ENCODE data around the gene PACS2. TPM values are rescaled to one million over a fixed set of nuclear protein-coding genes. Genes with fewer than 3 reads are reported as not detected.
A peak's percentile ranks its signal among the peaks of the same experiment; 100 is the strongest.

PACS2 gene
- total and polyA plus RNA-seq, 2 of the 8 experiments (the other 6 are each of a cell fraction or from before 2014, with no cell fraction given), result 38.0 to 62.8 TPM

- Histone ChIP-seq H3K23ac (ENCODE audit: insufficient read length) (no peak within 1 kb of the TSS), H3K36me3 (ENCODE audit: control insufficient read depth in 2 of 4, insufficient read depth in 4 of 4, low read length in 3 of 4) (no peaks in the 10 kb centered on the region; a peak in 3 of 8 replicates), H4K91ac (replicated peaks; ENCODE audit: insufficient read length, low read length) (peak within 1 kb of the TSS; percentile 84), H4K8ac (ENCODE audit: extremely low read depth, insufficient read depth, low read length) (peak within 1 kb of the TSS; percentile 80), H2BK20ac (ENCODE audit: low read length) (no peak within 1 kb of the TSS), H3K23me2 (ENCODE audit: low read depth, low read length) (peaks cover 10% of the 10 kb centered on the region), H3K18ac (ENCODE audit: extremely low read depth, low read length) (peak within 1 kb of the TSS; percentile 68), H2AFZ (ENCODE audit: low read length) (peak within 1 kb of the TSS; percentile 3; the same call in 1 of the 2 replicates), H3K14ac (ENCODE audit: insufficient read length) (no peak within 1 kb of the TSS), H3K56ac (replicated peaks; ENCODE audit: insufficient read length, low read depth, low read length) (peak within 1 kb of the TSS; percentile 87), H3K4me1 (replicated peaks in 1 of 4; ENCODE audit: control insufficient read depth in 3 of 4, insufficient read depth in 4 of 4, low read length in 3 of 4) (peaks cover 0 to 28% (median 23%) of the 10 kb centered on the region in 4 experiments; a peak in 5 of 7 replicates), H2BK120ac (replicated peaks; ENCODE audit: low read depth, low read length) (no peak within 1 kb of the TSS), H3K79me1 (ENCODE audit: low read depth, low read length) (peaks cover 21% of the 10 kb centered on the region), H3K4ac (replicated peaks; ENCODE audit: insufficient read length, low read depth, low read length) (peak within 1 kb of the TSS; percentile 97), H3K4me3 (ENCODE audit: extremely low read depth in 1 of 4, insufficient read depth in 2 of 4, low read depth in 3 of 4, low read length in 4 of 4) (peak within 1 kb of the TSS; percentile 62 to 88 (median 78)), H2BK12ac (ENCODE audit: low read depth, low read length) (peak within 1 kb of the TSS; percentile 39; the same call in 1 of the 2 replicates), H3K79me2 (ENCODE audit: control insufficient read depth in 1 of 2, insufficient read depth in 2 of 2, low read length in 2 of 2) (peaks cover 19 to 48% of the 10 kb centered on the region in 2 experiments; a peak in 3 of 4 replicates), H4K20me1 (replicated peaks in 1 of 2; ENCODE audit: control insufficient read depth in 1 of 2, insufficient read depth in 2 of 2, low read length in 2 of 2) (peaks cover 19 to 20% of the 10 kb centered on the region in 2 experiments), H2BK5ac (ENCODE audit: low read depth, low read length) (peak within 1 kb of the TSS; percentile 60), H2BK15ac (ENCODE audit: low read length) (peak within 1 kb of the TSS; percentile 72; the same call in 1 of the 2 replicates), H4K5ac (ENCODE audit: insufficient read length, low read depth, low read length) (peak within 1 kb of the TSS; percentile 68), H2AK5ac (ENCODE audit: low read depth, low read length) (0 out of 2 replicates have a peak within 1 kb of the TSS, but pooled peaks have one; percentile 93), H3K9me3 (ENCODE audit: insufficient read depth in 2 of 2, low read depth in 1 of 2, low read length in 1 of 2) (no peaks in the 10 kb centered on the region), H3K9ac (replicated peaks in 1 of 4; ENCODE audit: extremely low read depth in 1 of 4, low read depth in 3 of 4, low read length in 3 of 4) (peak within 1 kb of the TSS; percentile 67 to 79 (median 72)), H3K27me3 (replicated peaks in 1 of 4; ENCODE audit: control insufficient read depth in 3 of 4, extremely low read depth in 1 of 4, insufficient read depth in 3 of 4, low read length in 3 of 4) (peaks cover 0 to 4% (median 2%) of the 10 kb centered on the region in 4 experiments; a peak in 3 of 7 replicates), H3K4me2 (ENCODE audit: insufficient read depth in 1 of 2, low read depth in 2 of 2, low read length in 2 of 2) (peak within 1 kb of the TSS; percentile 88), H3K27ac (ENCODE audit: low read depth, low read length) (peak within 1 kb of the TSS; percentile 77)
- ChIA-PET POLR2A (ENCODE audit: partially characterized antibody) (interaction anchor here (1.2 to 2.5 kb wide), 2 partner anchors 8 to 14 kb away, joined by 3 to 14 read pairs; no protein-coding TSS in a partner anchor), CTCF (ENCODE audit: partially characterized antibody) (interaction anchor here (1.0 to 1.8 kb wide), 3 partner anchors 16 to 64 kb away, joined by 4 to 5 read pairs (median 5); no protein-coding TSS in a partner anchor)
- DNase-seq (ENCODE audit: low read depth in 1 of 2, low spot score in 2 of 2), result no peak
- WGBS, 2 experiments (ENCODE audit: extremely low coverage in 1 of 2, insufficient coverage in 1 of 2, insufficient read length in 1 of 2, insufficient replicate concordance in 2 of 2, low coverage in 1 of 2, low lambda C conversion rate in 2 of 2, missing lambda C conversion rate in 1 of 2), result 43% methylated on average over 14 of the region's 96 CpGs; no CpG with 5 or more reads in 1 of the 2 experiments
- FAIRE-seq, result no peak
- TF ChIP-seq KDM5A (IDR thresholded peaks at IDR 0.05; ENCODE audit: low read length), result no peak
- no peak for TF ChIP-seq CBX8 (IDR thresholded peaks at IDR 0.05; ENCODE audit: borderline replicate concordance, low read depth, low read length)
- peak; percentile 27; the same call in 1 of the 2 replicates for TF ChIP-seq TAF1 (IDR thresholded peaks at IDR 0.05; ENCODE audit: low read depth, low read length)
- TF ChIP-seq YY1 (IDR thresholded peaks at IDR 0.05; ENCODE audit: low read depth, low read length), result peak; percentile 36; the same call in 1 of the 2 replicates
- no peak for TF ChIP-seq RFX5 (IDR thresholded peaks at IDR 0.05; ENCODE audit: borderline replicate concordance, low read depth, low read length)
- TF ChIP-seq SP2 (IDR thresholded peaks at IDR 0.05; ENCODE audit: low read length), result no peak
- TF ChIP-seq SIRT6 (IDR thresholded peaks at IDR 0.05; ENCODE audit: low read length), result no peak
- TF ChIP-seq GTF2F1 (IDR thresholded peaks at IDR 0.05; ENCODE audit: borderline replicate concordance, low read depth, low read length), result no peak
- TF ChIP-seq RAD21 (IDR thresholded peaks at IDR 0.05 in 1 of 2, conservative IDR thresholded peaks at IDR 0.05 in 1 of 2; ENCODE audit: low read depth in 2 of 2, low read length in 2 of 2), result no peak
- no peak for TF ChIP-seq RBBP5 (IDR thresholded peaks at IDR 0.05; ENCODE audit: borderline replicate concordance, low read depth, low read length)
- peak; percentile 54 for TF ChIP-seq PHF8 (conservative IDR thresholded peaks at IDR 0.05; ENCODE audit: low read depth, low read length)
Measured at GRCh38 chr14:105419195-105420091, 104.9 kb downstream of the PACS2 start, which contains the start of gene MTA1. MTA1 (plus strand) TSS chr14:105419827; CDS start chr14:105420036, 209 bp downstream.

Measured in H1 (cell line).